ENCODE results near the gene TGFBR2. TPM values are rescaled to one million over a fixed set of nuclear protein-coding genes. Genes with fewer than 3 reads are reported as not detected.

The TGFBR2 gene
- total RNA-seq, 4 donors from 2014 or later: 120 to 418 (median 218) TPM

DNA sequence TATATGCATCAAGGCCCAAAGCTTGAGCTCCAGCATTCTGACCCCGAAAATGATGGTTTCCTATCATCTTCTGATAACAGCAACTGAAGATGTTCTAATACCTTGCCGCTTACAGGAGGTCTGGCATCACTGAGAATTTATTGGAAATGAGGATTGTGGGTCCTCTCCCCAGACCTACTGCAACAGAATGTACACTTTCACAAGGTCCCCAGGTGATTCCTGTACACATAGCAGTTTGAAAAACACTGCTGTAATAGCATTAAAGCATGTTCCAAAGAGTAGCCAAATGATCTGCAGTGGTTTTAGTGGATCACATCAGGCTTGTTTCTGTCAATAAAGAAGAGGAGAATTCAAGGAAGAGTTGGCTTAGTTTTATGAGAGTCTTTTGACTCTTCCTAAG lies 11.3 kb downstream of the TGFBR2 start:
- 90 to 91% methylated on average over 2 of the region's 2 CpGs for WGBS, 2 donors
- peak overlapping the region in 1 of 3 donors; percentile 16 for H3K27ac ChIP-seq

DNA sequence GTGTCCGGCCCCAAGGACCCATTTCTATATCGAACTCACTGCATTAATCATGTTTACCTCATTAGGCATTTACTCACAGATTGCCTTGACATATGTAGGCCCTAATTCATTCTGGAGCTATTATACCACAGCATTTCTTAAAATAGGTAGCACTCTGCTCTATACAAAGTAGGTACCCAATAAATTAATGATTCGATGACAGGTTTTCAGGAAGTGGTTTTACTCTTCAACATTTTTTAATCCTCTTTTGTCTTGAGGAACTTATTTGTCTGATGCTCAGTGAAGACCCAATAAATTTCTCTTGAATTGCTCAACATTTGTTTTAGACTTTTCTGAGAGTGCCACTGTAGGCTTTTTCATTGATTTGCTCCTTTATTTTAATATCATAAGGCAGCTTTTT lies 12.1 kb downstream of the TGFBR2 start:
- no peak for DNase-seq
- no peaks in the 10 kb centered on the region for H3K36me3 ChIP-seq
- 82 to 88% methylated on average over 3 of the region's 3 CpGs for WGBS, 2 donors
- intact Hi-C loops (cut with DNase I): no loop called here
- H3K27me3 ChIP-seq: no peaks in the 10 kb centered on the region
- no peak overlapping the region for H3K4me3 ChIP-seq (replicated peaks in 1 of 3)
- H3K9me3 ChIP-seq: no peaks in the 10 kb centered on the region
- H3K27ac ChIP-seq: no peak overlapping the region
- H3K4me1 ChIP-seq: peaks cover 0 to 15% of the 10 kb centered on the region in 2 donors
- no peak for TF ChIP-seq POLR2A (IDR thresholded peaks at IDR 0.05)
- TF ChIP-seq, protein P1, sequence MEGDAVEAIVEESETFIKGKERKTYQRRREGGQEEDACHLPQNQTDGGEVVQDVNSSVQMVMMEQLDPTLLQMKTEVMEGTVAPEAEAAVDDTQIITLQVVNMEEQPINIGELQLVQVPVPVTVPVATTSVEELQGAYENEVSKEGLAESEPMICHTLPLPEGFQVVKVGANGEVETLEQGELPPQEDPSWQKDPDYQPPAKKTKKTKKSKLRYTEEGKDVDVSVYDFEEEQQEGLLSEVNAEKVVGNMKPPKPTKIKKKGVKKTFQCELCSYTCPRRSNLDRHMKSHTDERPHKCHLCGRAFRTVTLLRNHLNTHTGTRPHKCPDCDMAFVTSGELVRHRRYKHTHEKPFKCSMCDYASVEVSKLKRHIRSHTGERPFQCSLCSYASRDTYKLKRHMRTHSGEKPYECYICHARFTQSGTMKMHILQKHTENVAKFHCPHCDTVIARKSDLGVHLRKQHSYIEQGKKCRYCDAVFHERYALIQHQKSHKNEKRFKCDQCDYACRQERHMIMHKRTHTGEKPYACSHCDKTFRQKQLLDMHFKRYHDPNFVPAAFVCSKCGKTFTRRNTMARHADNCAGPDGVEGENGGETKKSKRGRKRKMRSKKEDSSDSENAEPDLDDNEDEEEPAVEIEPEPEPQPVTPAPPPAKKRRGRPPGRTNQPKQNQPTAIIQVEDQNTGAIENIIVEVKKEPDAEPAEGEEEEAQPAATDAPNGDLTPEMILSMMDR (IDR thresholded peaks at IDR 0.05): no peak

More for the DNA sequence above, 11.3 kb downstream of the TGFBR2 start:
- Histone ChIP-seq H3K9me3 (no peaks in the 10 kb centered on the region), H3K27me3 (no peaks in the 10 kb centered on the region), H3K4me1 (peaks cover 0 to 15% of the 10 kb centered on the region in 2 donors), H3K36me3 (no peaks in the 10 kb centered on the region), H3K4me3 (replicated peaks in 1 of 3) (no peak overlapping the region)
- intact Hi-C loops (cut with DNase I): no loop called here
- DNase-seq: no peak
- TF ChIP-seq POLR2A (IDR thresholded peaks at IDR 0.05): no peak
- TF ChIP-seq, protein P1 (IDR thresholded peaks at IDR 0.05): no peak

DNA sequence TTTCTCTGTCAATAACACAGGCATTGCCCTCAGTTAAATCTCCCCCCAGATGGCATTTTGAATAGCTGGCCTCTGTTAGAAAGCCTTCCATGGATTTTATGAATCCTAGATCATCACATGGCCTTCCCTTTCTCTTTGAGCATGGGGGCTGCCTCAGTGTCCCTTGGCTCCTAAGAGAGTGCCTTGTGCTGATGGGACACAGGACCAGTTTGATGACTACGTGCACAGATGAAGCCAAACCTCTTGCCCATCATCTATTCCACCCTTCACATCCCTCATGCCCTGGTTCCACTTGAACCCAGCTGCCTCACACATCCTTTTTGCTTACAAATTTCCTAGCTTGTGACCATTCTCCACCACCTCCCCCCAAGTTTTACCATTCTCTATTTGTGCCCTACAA lies 12.9 kb downstream of the TGFBR2 start:
- DNase-seq: no peak
- Histone ChIP-seq H3K27me3 (no peaks in the 10 kb centered on the region), H3K36me3 (no peaks in the 10 kb centered on the region), H3K4me1 (peaks cover 0 to 14% of the 10 kb centered on the region in 2 donors), H3K4me3 (replicated peaks in 1 of 3) (no peak overlapping the region), H3K27ac (no peak overlapping the region), H3K9me3 (no peaks in the 10 kb centered on the region)
- intact Hi-C loops (cut with DNase I): no loop called here
- TF ChIP-seq, protein P1 (IDR thresholded peaks at IDR 0.05): no peak
- no peak for TF ChIP-seq POLR2A (IDR thresholded peaks at IDR 0.05)
- WGBS, 2 donors: 88 to 95% methylated on average over 1 of the region's 1 CpG

DNA sequence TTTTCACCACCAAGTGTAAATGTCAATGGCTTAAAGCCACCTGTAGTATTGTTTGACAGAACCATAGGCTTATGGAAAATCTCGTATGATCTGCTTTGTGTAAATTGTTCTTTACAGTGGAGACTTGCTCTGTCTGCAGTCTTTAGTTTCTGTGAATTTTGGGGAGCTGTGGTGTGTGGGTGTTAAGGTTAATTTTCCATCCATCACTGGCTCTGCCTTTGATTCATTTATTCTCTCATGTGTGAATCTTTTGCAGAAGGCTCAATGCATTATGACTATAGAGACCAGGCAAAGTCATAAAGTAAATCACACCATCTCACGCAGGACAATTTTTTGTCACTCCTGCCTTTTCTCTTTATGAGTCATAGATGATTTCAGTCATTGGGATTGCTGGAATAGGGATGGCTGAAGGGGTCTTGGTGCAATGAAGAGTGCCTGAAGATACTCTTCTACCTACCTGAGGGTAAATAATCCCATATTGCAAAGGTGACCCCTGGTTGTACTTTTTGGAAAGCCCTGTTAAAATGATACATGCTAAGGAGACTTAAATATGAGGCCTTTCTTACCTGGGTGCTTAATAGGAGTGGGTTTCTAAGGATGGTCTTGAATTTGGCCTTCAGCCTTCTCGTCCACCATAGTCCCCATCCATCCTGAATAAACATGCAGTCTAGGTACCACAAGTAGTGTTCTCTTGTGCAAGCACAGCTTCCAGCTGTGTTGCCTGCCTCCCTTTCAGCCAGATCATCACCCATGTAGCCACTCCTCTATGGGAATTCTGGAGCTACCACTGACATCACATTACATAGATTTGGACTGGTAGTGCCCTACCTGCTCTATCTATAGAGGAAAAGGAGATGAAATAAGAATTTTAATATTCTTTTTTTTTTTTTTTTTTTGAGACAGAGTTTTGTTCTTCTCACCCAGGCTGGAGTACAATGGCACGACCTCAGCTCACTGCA lies 14.3 kb downstream of the TGFBR2 start:
- TF ChIP-seq POLR2A (IDR thresholded peaks at IDR 0.05): no peak
- TF ChIP-seq, protein P1 (IDR thresholded peaks at IDR 0.05): no peak
- H3K27ac ChIP-seq: no peak overlapping the region
- H3K9me3 ChIP-seq: no peaks in the 10 kb centered on the region
- H3K36me3 ChIP-seq: no peaks in the 10 kb centered on the region
- peaks cover 4 to 12% of the 10 kb centered on the region in 2 donors for H3K4me1 ChIP-seq
- H3K27me3 ChIP-seq: no peaks in the 10 kb centered on the region
- intact Hi-C loops (cut with DNase I): no loop called here
- no peak overlapping the region for H3K4me3 ChIP-seq (replicated peaks in 1 of 3)
- WGBS, 2 donors: 80 to 90% methylated on average over 4 of the region's 4 CpGs
- DNase-seq: no peak

DNA sequence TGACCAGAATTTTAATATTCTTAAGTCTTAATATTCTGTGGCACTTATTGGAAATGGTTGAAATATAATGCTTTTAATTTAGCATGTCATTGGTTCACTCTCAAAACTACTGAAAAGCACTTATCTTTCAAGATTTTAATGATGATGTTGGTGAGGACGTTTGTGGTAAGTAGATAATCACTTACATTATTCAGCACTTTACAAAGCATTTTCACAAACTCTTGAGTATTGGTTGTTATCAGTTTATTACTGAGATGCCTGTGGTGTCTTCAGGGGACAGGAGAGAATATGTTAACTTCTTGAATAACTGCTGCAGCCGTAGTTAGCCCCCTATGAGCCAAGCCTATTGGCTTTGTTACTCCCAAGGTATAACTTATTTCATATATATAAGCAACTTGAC lies 15.2 kb downstream of the TGFBR2 start:
- no peak overlapping the region for H3K4me3 ChIP-seq (replicated peaks in 1 of 3)

More for the DNA sequence above, 15.2 kb downstream of the TGFBR2 start:
- peaks cover 10 to 18% of the 10 kb centered on the region in 2 donors for H3K4me1 ChIP-seq
- TF ChIP-seq, protein P1 (IDR thresholded peaks at IDR 0.05): no peak
- no peak for TF ChIP-seq POLR2A (IDR thresholded peaks at IDR 0.05)
- H3K27ac ChIP-seq: no peak overlapping the region
- no peaks in the 10 kb centered on the region for H3K36me3 ChIP-seq
- no peaks in the 10 kb centered on the region for H3K9me3 ChIP-seq
- H3K27me3 ChIP-seq: no peaks in the 10 kb centered on the region
- intact Hi-C loops (cut with DNase I): no loop called here
- 70 to 81% methylated on average over 2 of the region's 2 CpGs for WGBS, 2 donors
- no peak for DNase-seq
